Measurements from ENCODE around the gene RALGDS.

- TF ChIP-seq CTCF (IDR thresholded peaks at IDR 0.05) (no peak), POLR2A (IDR thresholded peaks at IDR 0.05) (no peak)
Measured at GRCh38 chr9:133098871-133099270, 22.2 kb downstream of the RALGDS start.

Data from right lobe of liver (tissue), 4 donors.